Measurements from ENCODE around the gene STAT6. TPM values are rescaled to one million over a fixed set of nuclear protein-coding genes. Genes with fewer than 3 reads are reported as not detected.
"Not testable (repeated sequence)": the region's sequence is repeated elsewhere in the genome, so short reads cannot be mapped to it uniquely, and the experiment has no call there.

STAT6 gene
- polyA plus RNA-seq, 2 of the 4 experiments (the other 2 are of a cell fraction), result 58.8 to 59.0 TPM

GRCh38 chr12:57057067-57057751, 54.0 kb downstream of the STAT6 start:
- H3K9me3 ChIP-seq, result no peaks in the 10 kb centered on the region
- DNase-seq (ENCODE audit: low read depth in 1 of 2, low spot score in 1 of 2) (no peak), ATAC-seq (no peak), FAIRE-seq (no peak)
- WGBS (ENCODE audit: missing lambda C conversion rate), result 89% methylated on average over 6 of the region's 6 CpGs
- no peak overlapping the region for H3K27ac ChIP-seq
- ChIA-PET POLR2A (no interaction called here), CTCF (interaction anchor here (0.7 to 8.5 kb wide), 13 partner anchors 8 to 299 kb away, joined by 3 to 161 read pairs (median 5); partner anchors contain the start of genes STAT6 and ZBTB39)
- no peaks in the 10 kb centered on the region for H3K4me1 ChIP-seq
- TF ChIP-seq RFX5 (IDR thresholded peaks at IDR 0.05) (no peak), RCOR1 (IDR thresholded peaks at IDR 0.05; ENCODE audit: low read depth, low read length) (no peak), REST (IDR thresholded peaks at IDR 0.05) (no peak), E2F6 (IDR thresholded peaks at IDR 0.05; ENCODE audit: borderline replicate concordance, low read depth) (no peak), ZNF302 (CRISPR knock-in tag; IDR thresholded peaks at IDR 0.05) (no peak), HEYL (CRISPR knock-in tag; IDR thresholded peaks at IDR 0.05) (no peak), FOSL2 (IDR thresholded peaks at IDR 0.05) (no peak), FOSL2 (CRISPR knock-in tag; IDR thresholded peaks at IDR 0.05) (no peak), HOXA7 (CRISPR knock-in tag; IDR thresholded peaks at IDR 0.05) (no peak), NR3C1 (IDR thresholded peaks at IDR 0.05) (no peak), HOXB5 (CRISPR knock-in tag; IDR thresholded peaks at IDR 0.05) (no peak), JUNB (IDR thresholded peaks at IDR 0.05) (no peak), CHD2 (IDR thresholded peaks at IDR 0.05; ENCODE audit: low read length, partially characterized antibody) (no peak)
- no peak overlapping the region for H3K4me3 ChIP-seq
- H3K4me2 ChIP-seq, result no peak overlapping the region

DNA sequence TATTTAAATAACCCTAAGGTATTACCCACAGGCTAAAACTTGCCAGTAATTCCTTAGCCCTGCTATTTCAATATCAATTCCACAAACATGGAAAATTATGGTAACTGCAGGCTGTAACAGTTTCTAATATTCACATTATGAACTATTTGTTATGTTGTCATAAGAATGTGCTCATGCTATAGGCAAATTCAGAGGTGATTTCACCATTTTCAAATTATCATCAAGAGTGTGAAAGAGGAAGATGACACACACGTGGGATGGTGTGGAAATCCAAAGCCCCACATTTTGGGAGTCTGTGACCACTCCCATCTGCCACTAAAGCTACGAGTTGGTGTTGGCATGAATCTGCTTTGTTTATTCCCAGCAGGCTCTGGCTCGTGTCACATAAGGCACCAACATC, 55.3 kb downstream of the STAT6 start:
- H3K27ac ChIP-seq, result no peak overlapping the region
- H3K4me3 ChIP-seq, result no peak overlapping the region
- no peaks in the 10 kb centered on the region for H3K9me3 ChIP-seq
- no peak for ATAC-seq
- no peak overlapping the region for H3K4me2 ChIP-seq
- 68% methylated on average over 3 of the region's 3 CpGs for WGBS (ENCODE audit: missing lambda C conversion rate)
- POLR2A ChIA-PET, result no interaction called here
- H3K4me1 ChIP-seq, result no peaks in the 10 kb centered on the region
- TF ChIP-seq ZFP36 (IDR thresholded peaks at IDR 0.05; ENCODE audit: borderline replicate concordance, partially characterized antibody) (no peak), FOSB (CRISPR knock-in tag; IDR thresholded peaks at IDR 0.05) (no peak), MYC (IDR thresholded peaks at IDR 0.05; ENCODE audit: borderline replicate concordance, low read length) (no peak), FOXS1 (CRISPR knock-in tag; IDR thresholded peaks at IDR 0.05) (no peak), MAX (IDR thresholded peaks at IDR 0.05) (no peak), EHF (CRISPR knock-in tag; IDR thresholded peaks at IDR 0.05) (no peak), CTCF (IDR thresholded peaks at IDR 0.05) (no peak)
- CTCF ChIA-PET, result interaction anchor here (1.5 to 8.5 kb wide), 5 partner anchors 22 to 297 kb away, joined by 3 to 161 read pairs (median 25); partner anchors contain the start of genes STAT6 and ZBTB39
- DNase-seq (ENCODE audit: low read depth in 1 of 2, low spot score in 1 of 2), result no peak
- FAIRE-seq, result peak; percentile 61

DNA sequence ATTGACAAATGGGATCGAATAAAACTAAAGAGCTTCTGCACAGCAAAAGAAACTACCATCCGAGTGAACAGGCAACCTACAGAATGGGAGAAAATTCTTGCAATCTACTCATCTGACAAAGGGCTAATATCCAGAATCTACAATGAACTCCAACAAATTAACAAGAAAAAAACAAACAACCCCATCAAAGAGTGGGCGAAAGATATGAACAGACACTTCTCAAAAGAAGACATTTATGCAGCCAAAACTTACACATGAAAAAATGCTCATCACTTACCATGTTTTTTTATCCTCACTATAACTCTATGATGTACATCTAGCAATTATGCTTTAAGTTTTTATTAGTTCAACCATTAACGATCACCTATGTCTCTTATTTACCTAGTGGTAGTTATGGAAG, 57.3 kb downstream of the STAT6 start:
- ATAC-seq; H3K4me3 ChIP-seq; DNase-seq (ENCODE audit: low read depth in 1 of 2, low spot score in 1 of 2); H3K4me2 ChIP-seq; FAIRE-seq; CTCF ChIA-PET; H3K9me3 ChIP-seq; H3K27ac ChIP-seq; POLR2A ChIA-PET: not testable (repeated sequence)
- H3K4me1 ChIP-seq, result peaks cover 13% of the 10 kb centered on the region; the same call in 2 of the 3 replicates
- 95% methylated on average over 4 of the region's 4 CpGs for WGBS (ENCODE audit: missing lambda C conversion rate)

- FAIRE-seq; H3K27ac ChIP-seq; H3K4me2 ChIP-seq; ATAC-seq; H3K4me3 ChIP-seq; H3K9me3 ChIP-seq; DNase-seq (ENCODE audit: low read depth in 1 of 2, low spot score in 1 of 2); POLR2A ChIA-PET: not testable (repeated sequence)
- H3K4me1 ChIP-seq, result peaks cover 21% of the 10 kb centered on the region; the same call in 2 of the 3 replicates
- 91% methylated on average over 4 of the region's 4 CpGs for WGBS (ENCODE audit: missing lambda C conversion rate)
- CTCF ChIA-PET, result interaction anchor here (7.8 kb wide), 1 partner anchor 10 kb away, joined by 44 read pairs; no protein-coding TSS in a partner anchor
These were observed 58.0 kb downstream of the STAT6 start for GRCh38 chr12:57053146-57053545.

Measured in A549 (cell line).